Prostate gland (tissue), 2 donors: Measurements from ENCODE around the gene DUSP12.

Experiments used
- CTCF ChIP-seq, 4 experiments: fragments of 200-600 bp in 2 of 4; fragments of 450-650 bp in 2 of 4; sonication (generic) in 2 of 4; IDR thresholded peaks; 1 replicate in 3 of 4; 2 replicates in 1 of 4; pipeline ENCODE4 v1.5.1; 2016 to 2019; ENCODE audit warnings: antibody characterized with exemption in 4 of 4, mild to moderate bottlenecking in 2 of 4, moderate library complexity in 2 of 4
- POLR2A ChIP-seq: fragments of 450-650 bp; IDR thresholded peaks from one replicate; pipeline ENCODE4 v1.6.1; 2016; ENCODE audit warnings: antibody characterized with exemption, mild to moderate bottlenecking

GRCh38 chr1:161720422-161720821 lies 29.2 kb upstream of the DUSP12 start:
- TF ChIP-seq POLR2A, result no peak
- no peak for TF ChIP-seq CTCF (IDR thresholded peaks at IDR 0.05)
